Stimulated activated naive B cell treated with anti-CD40 and anti-IgM and Interleukin-4, amounts not matched to agents 10 μg/mL and 1 μg/mL and 100 μg/mL, for 72 hours (primary cell): ENCODE measurements around the gene PRPF18.

ENCODE experiments used
- ATAC-seq, 2 donors: fragments of 150-1000 bp; cut with Tn5 transposase; replicated peaks; 2 replicates each; pipeline ENCODE4 v1.10.0; 2021; ENCODE audit warnings: moderate library complexity in 1 of 2
- DNase-seq: peaks from one replicate; pipeline ENCODE4 v3.0.0; 2021
- H3K27ac Mint-ChIP-seq: one replicate; pipeline ENCODE4 v1.8.0; 2022; ENCODE audit warnings: mild to moderate bottlenecking, mixed read lengths
- H3K27me3 Mint-ChIP-seq, 2 donors: one replicate each; pipeline ENCODE4 v1.8.0; 2022; ENCODE audit warnings: mixed read lengths in 2 of 2
- H3K36me3 Mint-ChIP-seq, 2 donors: one replicate each; pipeline ENCODE4 v1.8.0; 2022; ENCODE audit warnings: mixed read lengths in 2 of 2, mild to moderate bottlenecking in 1 of 2
- H3K4me1 Mint-ChIP-seq, 2 donors: one replicate each; pipeline ENCODE4 v1.8.0; 2022; ENCODE audit warnings: mixed read lengths in 2 of 2, mild to moderate bottlenecking in 1 of 2
- H3K4me3 Mint-ChIP-seq, 2 donors: one replicate each; pipeline ENCODE4 v1.8.0; 2022; ENCODE audit warnings: mild to moderate bottlenecking in 2 of 2, mixed read lengths in 2 of 2, moderate library complexity in 1 of 2
- H3K9me3 Mint-ChIP-seq, 2 donors: one replicate each; pipeline ENCODE4 v1.8.0; 2022; ENCODE audit warnings: mixed read lengths in 2 of 2, mild to moderate bottlenecking in 1 of 2

PRPF18 gene

DNA sequence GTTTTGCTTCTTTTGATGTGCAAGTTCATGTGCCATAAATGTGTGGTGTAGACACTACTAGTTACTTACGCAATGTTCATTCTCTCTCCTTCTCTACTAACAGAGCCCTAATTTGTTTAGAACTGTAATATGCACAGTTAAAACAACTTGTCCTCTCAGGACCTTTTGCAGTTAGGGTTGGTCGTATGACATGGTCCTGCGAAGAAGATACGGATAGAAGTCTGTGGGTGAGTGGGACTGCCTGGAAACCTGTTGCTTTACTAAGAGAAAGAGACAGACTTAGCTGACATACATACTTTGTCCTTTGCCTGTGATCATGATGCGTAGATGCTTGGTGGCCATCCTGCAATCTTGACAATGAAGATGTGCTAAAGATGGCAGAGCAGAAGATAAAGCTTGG, 51.1 kb downstream of the PRPF18 start:
- DNase-seq: no peak
- Mint-ChIP-seq H3K9me3 (peaks cover 20% of the 10 kb centered on the region in 2 donors), H3K4me3 (no peak overlapping the region), H3K36me3 (peaks cover 52 to 84% of the 10 kb centered on the region in 2 donors), H3K4me1 (peaks cover under 1 to 2% of the 10 kb centered on the region in 2 donors), H3K27me3 (no peaks in the 10 kb centered on the region), H3K27ac (no peak overlapping the region)
- no peak for ATAC-seq

DNA sequence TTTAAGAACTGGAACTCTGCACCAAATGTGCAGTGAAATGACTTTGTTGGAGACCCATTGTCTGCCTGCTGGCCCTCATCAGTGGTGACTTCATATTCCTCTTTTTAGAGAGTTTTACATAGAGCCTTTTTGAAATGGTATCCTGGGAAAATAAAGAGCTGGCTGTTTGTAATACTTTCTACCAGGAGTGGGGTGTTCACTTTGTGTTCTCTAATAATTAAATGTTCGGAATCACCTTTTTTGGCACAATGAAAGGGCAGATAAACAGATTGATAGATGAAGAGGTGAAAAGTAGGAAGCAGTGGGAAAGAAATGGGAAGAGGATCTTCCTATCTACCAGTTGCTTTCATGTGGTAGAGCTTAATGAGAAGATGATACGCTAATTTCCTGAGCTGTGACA, 55.5 kb downstream of the PRPF18 start:
- H3K27ac Mint-ChIP-seq: no peak overlapping the region
- H3K4me3 Mint-ChIP-seq: no peak overlapping the region
- H3K27me3 Mint-ChIP-seq: no peaks in the 10 kb centered on the region
- ATAC-seq (no peak), DNase-seq (no peak)
- H3K36me3 Mint-ChIP-seq: peaks cover 65 to 77% of the 10 kb centered on the region in 2 donors
- H3K9me3 Mint-ChIP-seq: peaks cover 20% of the 10 kb centered on the region in 2 donors
- H3K4me1 Mint-ChIP-seq: no peaks in the 10 kb centered on the region

DNA sequence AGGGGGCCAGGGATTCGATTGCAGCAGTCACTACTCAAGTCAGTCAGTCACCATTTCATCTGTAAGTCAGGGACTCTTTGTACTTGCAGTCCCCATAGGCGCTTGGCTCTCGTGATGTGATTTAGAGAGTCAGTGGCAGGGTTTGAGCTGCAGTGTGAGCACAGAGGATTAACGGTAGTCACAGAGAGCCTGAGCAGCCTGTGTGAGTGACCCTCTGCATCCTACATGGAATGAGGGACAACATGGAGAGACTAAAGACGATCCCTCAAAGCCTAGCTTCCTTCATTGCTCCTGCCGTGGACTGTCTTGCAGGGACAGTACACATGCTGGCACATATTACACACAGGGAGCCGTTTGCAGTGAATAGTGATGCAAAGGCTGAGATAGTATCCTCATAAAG, 56.3 kb downstream of the PRPF18 start:
- peaks cover 63 to 70% of the 10 kb centered on the region in 2 donors for H3K36me3 Mint-ChIP-seq
- H3K27me3 Mint-ChIP-seq: no peaks in the 10 kb centered on the region
- DNase-seq (no peak), ATAC-seq (no peak)
- H3K4me3 Mint-ChIP-seq: no peak overlapping the region
- peaks cover 20% of the 10 kb centered on the region in 2 donors for H3K9me3 Mint-ChIP-seq
- H3K27ac Mint-ChIP-seq: no peak overlapping the region
- H3K4me1 Mint-ChIP-seq: no peaks in the 10 kb centered on the region

DNA sequence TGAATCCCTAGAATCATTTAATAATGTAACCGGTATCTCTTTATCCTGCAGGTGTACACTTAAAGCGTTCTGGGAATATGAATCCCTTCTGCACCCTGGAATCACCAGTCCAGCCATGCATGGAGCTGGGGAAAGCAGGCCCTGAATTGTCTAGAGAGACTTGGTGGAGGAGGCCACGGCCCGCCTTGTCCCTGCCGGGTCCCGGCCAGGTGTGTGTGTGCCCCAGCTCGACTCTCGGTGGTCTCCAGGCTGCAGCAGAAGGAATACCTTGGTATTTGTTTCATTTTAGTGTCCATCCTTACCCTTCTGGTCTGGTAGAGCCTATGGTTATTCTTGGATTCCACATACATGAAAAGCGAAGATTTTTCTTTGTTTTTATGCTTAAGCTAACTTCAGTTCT, 58.1 kb downstream of the PRPF18 start:
- H3K36me3 Mint-ChIP-seq: peaks cover 53 to 66% of the 10 kb centered on the region in 2 donors
- H3K27me3 Mint-ChIP-seq: no peaks in the 10 kb centered on the region
- H3K27ac Mint-ChIP-seq: no peak overlapping the region
- H3K4me3 Mint-ChIP-seq: no peak overlapping the region
- H3K4me1 Mint-ChIP-seq: no peaks in the 10 kb centered on the region
- ATAC-seq: no peak
- peaks cover 20% of the 10 kb centered on the region in 2 donors for H3K9me3 Mint-ChIP-seq
- no peak for DNase-seq

DNA sequence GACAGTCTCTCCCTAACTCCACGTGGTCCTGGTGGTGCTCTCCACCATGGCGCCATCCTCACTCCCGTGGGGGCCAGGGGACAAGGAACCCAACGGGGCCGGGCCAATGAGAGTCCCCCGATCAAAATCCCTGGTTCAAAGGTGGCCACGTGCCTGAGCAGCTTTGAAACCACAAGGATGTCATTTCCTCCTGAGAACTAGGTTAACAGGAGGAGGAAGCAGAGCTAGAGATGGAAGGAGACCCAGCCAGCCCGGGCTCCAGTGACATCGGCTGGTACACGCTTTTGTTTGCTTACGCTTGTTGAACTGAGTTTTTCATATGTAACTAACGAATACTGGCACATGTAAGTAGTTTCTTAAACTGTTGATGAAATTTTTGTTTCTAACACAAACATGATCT, 61.7 kb downstream of the PRPF18 start:
- Mint-ChIP-seq H3K36me3 (peaks cover 24 to 38% of the 10 kb centered on the region in 2 donors), H3K4me3 (no peak overlapping the region), H3K9me3 (no peaks in the 10 kb centered on the region), H3K27ac (no peak overlapping the region), H3K27me3 (no peaks in the 10 kb centered on the region), H3K4me1 (no peaks in the 10 kb centered on the region)
- ATAC-seq (no peak), DNase-seq (no peak)

DNA sequence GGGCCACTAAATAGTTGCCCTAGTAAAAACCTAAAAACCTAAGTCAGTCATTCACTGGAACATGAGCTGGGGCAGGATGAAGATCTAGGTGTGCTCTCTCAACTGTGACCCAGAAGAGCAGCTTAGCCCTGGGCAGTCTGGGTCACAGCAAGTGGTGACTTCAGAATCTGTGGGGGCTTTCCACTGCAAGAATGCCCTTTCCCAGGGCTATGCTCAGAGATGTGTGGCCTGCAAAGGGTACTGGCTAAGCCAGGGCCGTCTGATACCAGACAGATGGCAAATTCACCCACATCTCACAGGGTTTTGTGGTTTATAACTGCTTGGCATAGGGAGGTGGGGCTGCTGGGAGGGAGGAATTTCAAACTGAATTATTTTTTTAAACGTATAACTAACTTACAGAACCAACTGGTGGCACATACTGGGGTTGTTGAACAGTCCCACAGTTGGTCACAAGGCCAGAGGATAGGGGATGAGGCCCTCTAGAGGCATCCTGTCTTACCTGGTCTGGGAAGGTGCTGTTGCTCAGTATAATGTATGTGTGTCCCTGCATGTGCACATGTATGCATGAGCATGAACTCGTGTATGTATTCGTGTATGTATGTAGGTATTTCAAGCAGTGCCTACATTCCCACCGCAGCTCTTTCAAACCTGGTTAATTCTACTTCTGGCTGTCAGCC, 63.2 kb downstream of the PRPF18 start:
- Mint-ChIP-seq H3K27ac (no peak overlapping the region), H3K4me3 (no peak overlapping the region), H3K36me3 (peaks cover 21 to 36% of the 10 kb centered on the region in 2 donors), H3K9me3 (no peaks in the 10 kb centered on the region), H3K4me1 (no peaks in the 10 kb centered on the region), H3K27me3 (no peaks in the 10 kb centered on the region)
- DNase-seq (no peak), ATAC-seq (peak; percentile 65 to 68)

DNA sequence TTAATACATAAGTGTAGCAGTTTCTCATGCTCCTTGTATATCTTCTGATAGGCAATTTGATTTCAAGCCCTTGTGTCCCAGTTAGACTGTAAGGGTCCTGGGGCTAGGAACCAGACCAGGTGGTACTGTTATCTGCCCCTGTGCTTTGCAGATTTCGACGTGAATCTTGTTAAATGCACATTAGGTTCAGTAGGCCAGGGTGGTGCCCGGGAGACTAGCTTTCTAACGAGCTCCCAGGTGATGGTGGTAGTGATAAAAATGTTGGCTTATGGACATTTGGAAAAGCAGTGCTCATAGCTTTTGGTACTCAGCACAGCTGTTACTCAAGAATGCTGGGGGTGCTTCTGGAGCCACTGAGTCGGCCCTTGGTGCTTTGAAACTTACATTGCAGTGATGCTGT, 64.2 kb downstream of the PRPF18 start:
- ATAC-seq (no peak), DNase-seq (no peak)
- Mint-ChIP-seq H3K27me3 (no peaks in the 10 kb centered on the region), H3K36me3 (peaks cover 16 to 26% of the 10 kb centered on the region in 2 donors), H3K4me1 (no peaks in the 10 kb centered on the region), H3K9me3 (no peaks in the 10 kb centered on the region), H3K4me3 (no peak overlapping the region), H3K27ac (no peak overlapping the region)

DNA sequence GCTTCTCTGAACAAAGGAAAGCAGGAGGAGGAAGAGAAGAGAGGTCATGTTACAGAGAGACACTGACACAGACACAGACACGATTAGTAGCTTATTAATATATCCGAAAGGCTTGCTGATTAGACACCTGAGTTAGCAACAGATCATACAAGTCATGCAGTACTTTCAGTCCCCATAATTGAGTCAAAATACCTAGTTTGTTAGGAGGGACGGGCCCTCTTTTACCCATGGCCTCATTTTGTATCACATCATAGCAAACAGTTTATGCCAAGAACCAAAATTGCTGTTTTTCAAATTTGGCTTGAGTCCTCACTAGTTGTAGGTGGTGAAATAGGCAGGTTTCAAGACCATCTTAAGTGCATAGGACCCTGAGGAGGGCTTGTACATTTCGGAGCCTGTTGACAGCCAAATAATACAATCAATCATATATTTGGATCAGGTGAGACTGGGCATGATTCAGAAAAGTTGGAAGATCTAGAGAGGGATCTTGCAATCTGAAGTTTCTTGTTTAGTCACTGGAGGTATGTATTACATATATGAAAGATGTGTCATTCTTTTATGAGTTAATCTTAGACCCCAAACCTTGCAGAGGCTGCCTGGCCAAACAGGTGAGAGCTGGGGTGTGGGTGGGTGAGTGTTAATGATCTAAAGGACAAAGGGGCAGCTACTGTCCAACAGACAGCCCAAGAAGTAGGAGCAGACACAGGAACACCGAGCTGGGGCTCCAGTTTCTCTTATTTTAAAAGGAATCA, 65.4 kb downstream of the PRPF18 start:
- no peak for ATAC-seq
- no peaks in the 10 kb centered on the region for H3K27me3 Mint-ChIP-seq

DNA sequence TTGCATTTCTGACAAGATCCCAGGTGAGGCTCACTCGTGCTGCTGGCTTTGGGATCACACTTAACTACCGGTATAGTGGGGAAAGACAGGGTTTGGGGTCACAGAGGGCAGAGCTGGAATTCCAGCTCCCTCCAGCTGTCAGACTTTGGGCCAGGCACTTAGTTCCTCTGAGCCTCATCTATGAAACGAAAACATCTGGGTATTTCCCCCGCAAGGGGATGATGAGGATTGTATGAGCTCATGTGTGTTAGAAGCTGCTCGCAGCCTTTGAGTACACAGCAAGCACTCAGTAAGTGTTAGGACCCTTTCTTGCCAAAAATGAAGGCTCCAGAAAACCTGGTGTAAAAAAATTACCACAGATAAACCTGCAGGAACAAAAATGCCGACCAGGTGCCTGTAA, 66.1 kb downstream of the PRPF18 start:
- Mint-ChIP-seq H3K4me3 (no peak overlapping the region), H3K9me3 (no peaks in the 10 kb centered on the region), H3K4me1 (no peaks in the 10 kb centered on the region), H3K27me3 (no peaks in the 10 kb centered on the region), H3K36me3 (peaks cover 3 to 15% of the 10 kb centered on the region in 2 donors), H3K27ac (no peak overlapping the region)
- DNase-seq: no peak
- no peak for ATAC-seq

More for the DNA sequence above, 65.4 kb downstream of the PRPF18 start:
- no peak overlapping the region for H3K4me3 Mint-ChIP-seq
- DNase-seq: no peak
- H3K4me1 Mint-ChIP-seq: no peaks in the 10 kb centered on the region
- H3K27ac Mint-ChIP-seq: no peak overlapping the region
- peaks cover 6 to 15% of the 10 kb centered on the region in 2 donors for H3K36me3 Mint-ChIP-seq
- no peaks in the 10 kb centered on the region for H3K9me3 Mint-ChIP-seq

DNA sequence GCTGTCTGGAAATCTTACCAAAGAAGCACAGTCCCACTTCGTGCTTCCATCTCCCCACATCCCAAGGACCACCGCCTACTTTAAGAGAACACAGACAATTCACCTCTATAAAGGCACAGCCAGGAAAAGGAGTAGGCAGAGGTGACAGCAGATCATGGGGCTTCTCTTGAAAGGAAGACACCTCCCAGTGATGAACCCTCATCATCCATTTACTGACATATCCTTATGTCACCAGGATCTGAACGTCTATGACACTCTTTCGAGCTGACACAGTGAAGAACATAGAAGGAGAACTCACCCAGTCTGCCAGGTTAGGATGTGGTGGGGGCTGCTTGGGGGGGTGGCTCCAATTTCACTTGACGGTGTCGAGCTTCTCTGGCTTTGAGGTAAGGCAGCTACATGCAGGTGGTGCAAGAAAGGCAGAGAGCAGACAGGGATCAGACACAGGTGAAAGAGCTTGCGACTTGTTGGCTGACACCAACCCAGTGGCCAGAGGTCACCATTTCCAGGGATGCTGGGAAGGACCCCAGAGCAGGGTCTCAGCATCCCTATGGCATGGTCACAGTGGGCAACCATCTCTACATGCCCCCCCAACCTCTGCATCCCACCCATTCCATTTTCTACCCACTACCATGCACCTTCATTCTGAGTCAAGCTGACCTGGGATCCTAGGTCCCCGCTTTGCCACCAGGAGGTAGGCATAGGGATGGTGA, 67.5 kb downstream of the PRPF18 start:
- Mint-ChIP-seq H3K36me3 (peaks cover 3 to 5% of the 10 kb centered on the region in 2 donors), H3K9me3 (no peaks in the 10 kb centered on the region), H3K4me1 (peaks cover 0 to 3% of the 10 kb centered on the region in 2 donors), H3K27ac (no peak overlapping the region), H3K4me3 (no peak overlapping the region), H3K27me3 (peaks cover 0 to 6% of the 10 kb centered on the region in 2 donors)
- ATAC-seq (no peak), DNase-seq (no peak)

DNA sequence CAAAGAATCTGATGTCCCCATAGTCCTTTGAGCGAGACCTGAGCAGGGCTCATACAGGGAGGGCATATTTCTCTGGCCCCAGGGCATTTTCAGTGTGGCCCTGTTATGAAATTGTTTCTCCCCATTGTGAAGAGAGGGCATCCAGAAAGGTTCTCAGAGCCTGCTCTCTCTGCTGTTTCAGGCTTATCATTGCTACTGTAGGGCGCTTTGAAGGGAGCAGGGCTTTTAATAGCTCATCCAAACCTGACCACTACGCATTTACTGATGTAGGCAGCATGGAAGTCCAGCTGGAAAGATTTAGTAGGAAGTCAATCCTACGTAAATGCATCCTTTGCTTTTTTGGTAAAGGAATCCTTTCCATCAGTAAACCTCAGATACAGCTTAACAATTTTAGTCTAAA, 68.1 kb downstream of the PRPF18 start:
- H3K9me3 Mint-ChIP-seq: no peaks in the 10 kb centered on the region
- no peak overlapping the region for H3K27ac Mint-ChIP-seq
- DNase-seq: no peak
- peaks cover 3 to 4% of the 10 kb centered on the region in 2 donors for H3K36me3 Mint-ChIP-seq
- ATAC-seq: no peak
- H3K4me1 Mint-ChIP-seq: peaks cover under 1 to 9% of the 10 kb centered on the region in 2 donors
- H3K27me3 Mint-ChIP-seq: peaks cover 0 to 8% of the 10 kb centered on the region in 2 donors
- no peak overlapping the region for H3K4me3 Mint-ChIP-seq

DNA sequence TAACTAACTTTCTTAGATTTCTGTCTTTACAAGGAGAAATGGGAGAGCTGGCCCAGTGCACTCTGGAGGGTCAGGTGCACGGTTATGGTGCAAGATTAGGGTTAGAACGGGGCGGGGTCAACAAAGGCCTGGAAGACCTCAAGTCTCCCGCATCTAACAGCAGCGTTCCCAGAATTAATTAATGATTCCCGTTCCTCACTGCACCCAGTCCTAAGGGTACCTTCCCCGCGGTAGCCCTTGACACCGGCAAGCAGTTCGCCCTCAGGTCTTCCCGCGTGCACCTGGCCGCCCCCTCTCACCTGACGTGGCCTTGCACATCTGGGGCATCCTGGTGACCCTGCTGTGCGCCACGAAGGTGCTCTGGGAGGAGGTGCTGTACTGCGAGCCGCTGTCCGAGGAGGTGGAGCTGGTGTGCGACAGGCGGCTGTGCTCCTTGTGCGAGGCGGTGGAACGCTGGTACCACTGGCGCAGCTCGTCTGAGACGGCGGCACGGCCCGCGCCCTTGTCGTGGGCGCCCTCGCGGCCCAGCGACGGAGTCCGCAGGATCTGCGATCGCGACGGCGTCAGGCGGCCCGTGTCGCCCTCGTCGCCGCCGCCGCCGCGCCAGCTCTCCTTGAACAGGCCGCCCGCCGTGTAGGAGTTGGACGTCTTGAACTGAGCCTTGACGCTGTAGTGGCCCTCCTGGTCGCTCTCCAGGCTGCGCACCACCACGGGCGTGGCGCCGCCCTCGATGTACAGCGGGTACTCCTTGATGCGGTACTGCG, 69.8 kb downstream of the PRPF18 start:
- Mint-ChIP-seq H3K9me3 (no peaks in the 10 kb centered on the region), H3K4me1 (peaks cover 7 to 15% of the 10 kb centered on the region in 2 donors), H3K4me3 (no peak overlapping the region), H3K36me3 (peaks cover 0 to 2% of the 10 kb centered on the region in 2 donors), H3K27me3 (peaks cover 0 to 8% of the 10 kb centered on the region in 2 donors), H3K27ac (no peak overlapping the region)
- no peak for ATAC-seq
- DNase-seq: no peak

DNA sequence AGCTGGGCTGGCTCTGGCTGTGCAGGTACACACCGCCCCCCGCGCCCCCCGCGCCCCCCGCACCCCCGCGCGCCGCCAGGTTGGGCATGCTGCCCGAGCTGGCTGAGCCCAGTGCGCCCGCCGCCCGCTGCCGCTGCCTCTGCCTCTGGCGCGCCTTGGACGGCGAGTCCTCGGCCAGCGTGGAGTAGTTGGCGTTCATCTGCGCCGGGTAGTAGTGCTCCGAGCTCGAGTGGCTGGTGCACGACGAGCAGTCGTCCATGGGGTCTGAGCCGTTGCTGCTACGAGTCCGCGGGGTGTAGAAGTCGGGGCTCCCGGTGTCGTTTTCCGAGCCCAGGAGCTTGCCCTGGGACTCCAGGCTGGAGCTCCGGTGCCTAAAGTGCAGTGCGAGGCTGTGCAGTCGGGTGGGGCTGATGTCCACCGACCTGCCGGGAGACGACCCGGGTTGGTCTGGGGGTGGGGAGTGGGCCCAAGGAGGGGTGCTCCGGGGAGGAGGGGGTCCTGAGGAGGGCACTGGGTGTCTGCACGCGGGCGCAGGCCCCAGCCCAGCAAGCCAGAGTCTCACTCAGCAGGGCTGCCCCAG, 70.4 kb downstream of the PRPF18 start:
- no peaks in the 10 kb centered on the region for H3K9me3 Mint-ChIP-seq
- peaks cover 0 to 2% of the 10 kb centered on the region in 2 donors for H3K36me3 Mint-ChIP-seq
- H3K27me3 Mint-ChIP-seq: peaks cover 0 to 8% of the 10 kb centered on the region in 2 donors
- DNase-seq: no peak
- ATAC-seq: no peak
- peaks cover 7 to 15% of the 10 kb centered on the region in 2 donors for H3K4me1 Mint-ChIP-seq
- no peak overlapping the region for H3K27ac Mint-ChIP-seq
- H3K4me3 Mint-ChIP-seq: no peak overlapping the region

DNA sequence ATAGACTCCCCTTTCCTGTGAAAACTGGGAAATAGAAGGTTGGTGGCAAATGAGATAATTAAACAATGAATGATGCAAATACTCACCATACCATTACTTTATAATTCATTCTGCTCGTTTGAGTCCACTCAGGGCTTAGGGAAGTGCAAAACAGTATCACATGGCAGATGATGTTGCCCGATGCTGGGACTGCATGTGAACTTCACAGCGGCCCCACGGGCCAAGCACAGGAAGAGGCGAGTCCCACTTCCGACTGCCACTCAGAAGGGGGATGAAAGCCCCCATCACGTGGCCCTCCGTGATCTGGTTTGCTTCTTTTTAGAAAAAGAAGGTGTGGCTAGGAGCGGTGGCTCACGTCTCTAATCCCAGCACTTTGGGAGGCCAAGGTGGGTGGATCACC, 71.5 kb downstream of the PRPF18 start:
- DNase-seq: no peak
- no peak for ATAC-seq
- H3K9me3 Mint-ChIP-seq: no peaks in the 10 kb centered on the region
- peaks cover 7 to 15% of the 10 kb centered on the region in 2 donors for H3K4me1 Mint-ChIP-seq
- H3K27me3 Mint-ChIP-seq: peaks cover 0 to 8% of the 10 kb centered on the region in 2 donors
- no peak overlapping the region for H3K27ac Mint-ChIP-seq
- peaks cover 0 to 2% of the 10 kb centered on the region in 2 donors for H3K36me3 Mint-ChIP-seq
- H3K4me3 Mint-ChIP-seq: no peak overlapping the region
